Dermis lymphatic vessel endothelial cell (primary cell): Measurements from ENCODE around the gene MITD1. TPM values are rescaled to one million over a fixed set of nuclear protein-coding genes. Genes with fewer than 3 reads are reported as not detected.

Source experiments
- total RNA-seq: library from RNA; depleted of rRNA; stranded (reverse); fragments of >200 nt; gene quantifications from 2 replicates; pipeline ENCODE4 v1.2.1, GENCODE V29; 2014

The MITD1 gene
- total RNA-seq = 15.7 and 19.9 TPM in 2 replicates

DNA sequence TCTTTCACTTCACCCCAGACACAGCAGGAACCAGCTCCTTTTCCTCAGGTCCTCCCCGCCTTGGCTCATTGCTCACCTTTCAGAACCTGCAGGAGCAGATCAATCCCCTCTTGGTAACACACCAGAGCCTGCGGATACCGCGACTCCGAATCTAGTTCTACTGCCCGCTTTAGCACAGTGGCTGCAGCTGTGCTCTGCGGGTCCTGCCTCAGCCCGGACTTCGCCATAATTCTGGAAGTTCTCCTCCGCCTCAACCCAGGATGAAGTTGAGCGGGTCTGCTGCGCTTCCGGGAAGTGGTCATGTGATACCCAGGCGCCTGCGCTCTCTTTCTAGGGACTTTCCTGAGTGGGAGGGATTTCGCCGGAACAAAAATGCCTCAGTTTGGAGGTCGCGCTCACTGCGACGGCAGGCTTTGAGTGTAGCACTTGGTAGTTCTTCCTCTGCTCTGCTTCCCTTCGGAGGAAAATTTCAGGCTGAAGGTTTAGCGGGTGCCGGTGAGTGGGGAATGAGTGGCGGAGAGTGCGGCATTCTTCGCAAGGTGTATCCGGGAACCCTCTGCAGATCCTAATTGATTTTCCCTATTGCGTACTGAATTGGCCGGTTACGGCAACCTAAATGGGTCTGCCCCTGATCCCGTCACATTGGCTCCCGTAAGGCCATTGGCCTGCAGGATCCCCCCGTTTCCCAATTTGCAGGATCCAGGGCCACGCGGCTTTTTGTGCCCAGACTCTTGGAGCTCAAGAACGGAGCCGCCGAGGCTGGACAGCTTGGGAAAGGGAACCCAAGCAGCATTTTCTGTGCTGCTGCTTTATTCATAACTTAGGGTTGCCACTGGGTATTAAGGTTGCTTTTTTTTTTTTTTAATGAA, at the start of gene MITD1, which contains the start of gene MRPL30:
Gene MITD1 (minus strand): TSS at position 304 of the 869 bp plus-strand sequence. CDS start 77 bp downstream, at position 227.
Gene MRPL30 (plus strand): TSS at position 430 of the 869 bp plus-strand sequence. CDS start 5,020 bp downstream, outside the sequence.

DNA sequence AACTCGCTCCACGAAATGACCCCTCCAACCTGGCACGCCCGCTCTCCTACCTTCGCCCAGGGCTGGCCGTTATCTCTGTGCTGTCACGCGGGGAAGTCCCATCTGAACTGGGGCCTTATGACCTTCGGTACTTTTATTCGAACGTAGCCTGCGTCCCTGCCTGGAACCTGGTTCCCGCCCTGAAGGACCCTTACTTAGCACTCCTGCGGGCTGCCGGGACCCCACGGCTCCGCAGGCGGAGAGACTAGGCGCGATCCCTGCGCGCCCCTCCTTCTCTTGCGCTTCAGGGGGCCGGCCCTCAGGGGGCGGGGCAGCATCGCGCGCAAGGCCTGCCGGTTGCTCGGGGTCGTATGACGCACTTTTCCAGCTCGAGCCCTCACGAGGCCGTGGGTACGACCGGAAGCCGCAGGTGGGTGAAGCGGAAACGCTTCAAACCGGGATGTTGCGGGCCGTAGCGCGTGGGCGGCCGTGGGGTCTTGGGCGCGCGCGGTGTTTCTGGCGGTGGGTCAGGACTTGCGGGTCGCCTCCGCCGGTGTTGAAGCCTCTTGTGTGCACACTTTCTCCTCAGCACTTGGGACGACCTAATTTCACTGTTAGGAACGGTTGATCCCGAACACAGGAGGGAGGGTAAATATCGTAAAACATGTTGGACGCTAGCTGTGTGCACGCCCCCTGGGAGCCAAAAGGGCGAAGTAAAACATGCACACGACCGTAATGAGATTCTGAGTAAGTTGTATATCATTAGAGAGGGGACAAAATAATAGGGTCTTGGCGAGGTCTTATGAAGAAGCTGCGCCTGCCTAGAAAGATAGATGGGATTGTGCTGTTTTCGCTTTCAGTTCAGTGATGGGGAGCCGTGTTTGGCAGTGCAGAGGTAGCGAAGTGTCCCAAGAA, 26.0 kb downstream of the MITD1 start, which contains the start of the genes LIPT1 and TSGA10:
Gene LIPT1 (plus strand): TSS at position 325 of the 894 bp plus-strand sequence. CDS start 6,991 bp downstream, outside the sequence.
Gene TSGA10 (minus strand): TSS at position 300 of the 894 bp plus-strand sequence. CDS start 45,503 bp downstream, outside the sequence.

DNA sequence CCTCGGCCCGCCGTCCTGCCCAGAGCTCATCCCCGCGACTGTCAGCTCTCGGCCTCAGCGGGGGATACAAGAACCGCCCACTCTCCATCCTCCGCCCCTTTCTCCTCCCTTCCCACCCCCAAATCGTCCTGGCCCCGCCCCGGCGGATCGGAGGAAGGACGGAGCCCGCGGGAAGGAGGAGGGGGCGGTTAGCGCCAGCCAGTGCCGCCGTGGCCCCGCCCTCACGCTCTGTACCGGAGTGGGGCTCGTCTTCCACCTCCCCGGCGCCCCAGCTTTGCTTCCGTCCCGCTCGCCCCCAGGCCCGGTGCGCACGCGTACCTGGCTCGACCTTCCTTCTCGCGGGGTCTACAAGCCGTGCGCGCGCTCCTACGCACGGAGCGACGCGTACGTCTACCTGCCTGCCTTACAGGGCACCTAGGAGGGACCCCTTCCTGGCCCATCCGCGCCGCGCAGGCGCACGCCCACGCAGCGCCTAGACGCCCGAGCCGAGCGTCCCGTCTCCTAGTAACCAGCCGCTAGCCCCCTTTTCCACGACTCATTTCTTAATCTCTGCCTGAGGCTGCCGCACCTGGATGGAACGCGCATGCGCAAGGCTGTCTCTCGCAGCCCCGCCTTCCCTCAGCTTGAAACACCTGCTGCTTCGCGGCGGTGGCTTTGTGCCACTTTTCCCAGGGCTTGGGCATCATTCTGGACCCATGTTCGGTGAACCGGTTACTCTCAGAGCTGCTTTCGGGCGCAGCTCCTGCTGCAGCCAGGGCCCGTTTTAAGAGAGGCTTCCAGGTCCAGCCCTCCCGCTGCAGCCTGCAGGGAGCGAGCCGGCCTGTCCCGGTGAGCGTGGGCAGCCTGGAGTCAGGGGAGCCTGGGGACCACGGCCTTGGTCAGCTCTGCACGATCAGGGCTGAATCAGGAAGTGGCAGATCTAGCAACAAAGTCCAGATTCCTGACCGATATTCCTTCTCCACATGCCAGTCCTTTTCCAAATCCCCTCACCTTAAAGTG, 39.4 kb downstream of the MITD1 start, which contains the start of gene C2orf15:
Gene C2orf15 (plus strand): TSS at position 598 of the 999 bp plus-strand sequence. CDS start 8,852 bp downstream, outside the sequence.

Other genes starting within 250 kb of the MITD1 start
- 0.54 and 0.69 TPM in 2 replicates for gene CRACDL, start 244.8 kb downstream of the MITD1 start, total RNA-seq
- gene C2orf15, start 39.4 kb downstream of the MITD1 start, total RNA-seq = 0.11 and 0.26 TPM in 2 replicates
- gene TSGA10, start 26.1 kb downstream of the MITD1 start, total RNA-seq = 0.54 and 1.5 TPM in 2 replicates
- 4.2 and 7.5 TPM in 2 replicates for gene LIPT1, start 26.1 kb downstream of the MITD1 start, total RNA-seq
- 26.7 and 39.0 TPM in 2 replicates for gene MRPL30, start 126 bp upstream of the MITD1 start, total RNA-seq
- not detected in 2 replicates for gene LYG2, start 74.6 kb upstream of the MITD1 start, total RNA-seq
- gene LYG1, start 120.1 kb upstream of the MITD1 start, total RNA-seq = 0.22 and 0.34 TPM in 2 replicates
- 69.5 and 79.0 TPM in 2 replicates for gene TXNDC9, start 155.3 kb upstream of the MITD1 start, total RNA-seq
- 15.6 and 23.8 TPM in 2 replicates for gene EIF5B, start 156.3 kb upstream of the MITD1 start, total RNA-seq